Measurements from ENCODE around the gene SNORC.

The SNORC gene

DNA sequence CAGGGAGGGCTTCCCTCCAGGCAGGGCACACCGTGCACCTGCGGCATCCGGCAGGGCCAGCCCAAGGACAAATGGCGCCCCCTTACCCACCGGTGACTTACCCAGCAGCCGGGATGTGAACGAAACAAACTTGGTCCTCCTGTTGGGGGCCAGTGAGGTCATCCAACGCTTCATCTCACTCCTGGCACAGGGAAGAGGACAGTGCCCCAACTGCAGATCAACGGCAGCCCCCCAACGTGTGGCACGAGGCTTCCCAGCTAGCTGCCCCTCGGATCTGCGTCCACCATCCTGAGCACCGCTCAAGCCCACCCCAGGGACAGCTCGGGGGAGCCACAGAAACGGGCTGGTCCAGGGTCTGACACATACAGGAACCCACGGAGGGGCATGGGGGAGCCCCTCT is 12.0 kb downstream of the SNORC start:
- H3K9me2 ChIP-seq (replicated peaks; ENCODE audit: insufficient read depth, low read length) = no peaks in the 10 kb centered on the region

DNA sequence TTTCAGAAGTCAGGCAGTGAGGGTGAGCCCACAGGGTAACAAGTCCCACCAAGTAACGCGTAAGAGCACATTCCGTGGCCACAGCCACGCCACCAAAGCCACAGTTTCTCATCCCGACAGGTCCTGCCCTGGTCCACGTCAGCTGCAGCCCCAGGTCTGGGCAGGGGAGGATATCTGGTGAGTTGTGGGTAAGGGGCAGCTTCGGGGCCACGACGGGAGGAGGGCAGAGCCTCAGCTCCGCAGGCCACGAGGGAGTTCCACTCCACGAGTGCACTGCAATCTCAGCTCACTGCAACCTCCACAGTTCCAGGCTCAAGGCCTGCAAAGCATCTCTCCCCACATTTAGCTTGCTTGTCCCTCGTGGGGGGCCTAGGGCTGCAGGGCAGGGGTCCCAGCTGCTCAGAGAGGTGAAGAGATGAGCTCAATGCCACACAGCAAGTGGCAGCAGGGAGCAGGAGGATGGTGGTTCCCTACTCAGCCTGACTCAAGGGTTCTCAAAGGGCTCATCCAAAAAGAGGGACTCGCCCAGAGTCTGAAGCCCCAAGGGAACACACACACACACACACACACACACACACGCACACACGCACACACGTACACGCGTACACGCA is 12.5 kb downstream of the SNORC start:
- Histone ChIP-seq H3K4me2 (ENCODE audit: low read depth, low read length, poor library complexity, severe bottlenecking) (no peak overlapping the region), H3K9ac (ENCODE audit: low read length) (no peak overlapping the region), H3K4me3 (ENCODE audit: insufficient read depth, low read length, poor library complexity, severe bottlenecking) (no peak overlapping the region), H3K36me3 (ENCODE audit: low read length) (no peaks in the 10 kb centered on the region), H4K20me1 (ENCODE audit: low read depth, low read length) (no peaks in the 10 kb centered on the region), H3F3A (ENCODE audit: insufficient read depth) (no peaks in the 10 kb centered on the region), H3K27me3 (ENCODE audit: low read length) (no peaks in the 10 kb centered on the region), H2AFZ (ENCODE audit: low read depth, low read length, severe bottlenecking) (no peak overlapping the region), H3K79me2 (ENCODE audit: insufficient read depth, low read length) (no peaks in the 10 kb centered on the region), H3K27ac (ENCODE audit: low read depth, low read length) (no peak overlapping the region), H3K9me2 (replicated peaks; ENCODE audit: insufficient read depth, low read length) (no peaks in the 10 kb centered on the region), H3K9me3 (ENCODE audit: insufficient read depth, low read length) (no peaks in the 10 kb centered on the region)
- TF ChIP-seq EZH2phosphoT487 (conservative IDR thresholded peaks at IDR 0.05; ENCODE audit: low read length) = no peak
- TF ChIP-seq, protein P1, sequence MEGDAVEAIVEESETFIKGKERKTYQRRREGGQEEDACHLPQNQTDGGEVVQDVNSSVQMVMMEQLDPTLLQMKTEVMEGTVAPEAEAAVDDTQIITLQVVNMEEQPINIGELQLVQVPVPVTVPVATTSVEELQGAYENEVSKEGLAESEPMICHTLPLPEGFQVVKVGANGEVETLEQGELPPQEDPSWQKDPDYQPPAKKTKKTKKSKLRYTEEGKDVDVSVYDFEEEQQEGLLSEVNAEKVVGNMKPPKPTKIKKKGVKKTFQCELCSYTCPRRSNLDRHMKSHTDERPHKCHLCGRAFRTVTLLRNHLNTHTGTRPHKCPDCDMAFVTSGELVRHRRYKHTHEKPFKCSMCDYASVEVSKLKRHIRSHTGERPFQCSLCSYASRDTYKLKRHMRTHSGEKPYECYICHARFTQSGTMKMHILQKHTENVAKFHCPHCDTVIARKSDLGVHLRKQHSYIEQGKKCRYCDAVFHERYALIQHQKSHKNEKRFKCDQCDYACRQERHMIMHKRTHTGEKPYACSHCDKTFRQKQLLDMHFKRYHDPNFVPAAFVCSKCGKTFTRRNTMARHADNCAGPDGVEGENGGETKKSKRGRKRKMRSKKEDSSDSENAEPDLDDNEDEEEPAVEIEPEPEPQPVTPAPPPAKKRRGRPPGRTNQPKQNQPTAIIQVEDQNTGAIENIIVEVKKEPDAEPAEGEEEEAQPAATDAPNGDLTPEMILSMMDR (IDR thresholded peaks at IDR 0.05; ENCODE audit: insufficient read depth, low read length, poor library complexity, severe bottlenecking) = no peak

More for the DNA sequence above, 12.0 kb downstream of the SNORC start:
- Histone ChIP-seq H3K4me2 (ENCODE audit: low read depth, low read length, poor library complexity, severe bottlenecking) (no peak overlapping the region), H3K27ac (ENCODE audit: low read depth, low read length) (no peak overlapping the region), H3K9me3 (ENCODE audit: insufficient read depth, low read length) (no peaks in the 10 kb centered on the region), H3K27me3 (ENCODE audit: low read length) (no peaks in the 10 kb centered on the region), H3K9ac (ENCODE audit: low read length) (no peak overlapping the region), H2AFZ (ENCODE audit: low read depth, low read length, severe bottlenecking) (no peak overlapping the region), H3K36me3 (ENCODE audit: low read length) (no peaks in the 10 kb centered on the region), H3F3A (ENCODE audit: insufficient read depth) (no peaks in the 10 kb centered on the region), H3K4me3 (ENCODE audit: insufficient read depth, low read length, poor library complexity, severe bottlenecking) (no peak overlapping the region), H3K79me2 (ENCODE audit: insufficient read depth, low read length) (no peaks in the 10 kb centered on the region), H4K20me1 (ENCODE audit: low read depth, low read length) (no peaks in the 10 kb centered on the region)
- no peak for TF ChIP-seq EZH2phosphoT487 (conservative IDR thresholded peaks at IDR 0.05; ENCODE audit: low read length)
- TF ChIP-seq, protein P1 (IDR thresholded peaks at IDR 0.05; ENCODE audit: insufficient read depth, low read length, poor library complexity, severe bottlenecking) = no peak

- H3K4me2 ChIP-seq (ENCODE audit: low read depth, low read length, poor library complexity, severe bottlenecking) = no peak overlapping the region
- no peak for TF ChIP-seq EZH2phosphoT487 (conservative IDR thresholded peaks at IDR 0.05; ENCODE audit: low read length)
- TF ChIP-seq, protein P1 (IDR thresholded peaks at IDR 0.05; ENCODE audit: insufficient read depth, low read length, poor library complexity, severe bottlenecking) = no peak
- no peaks in the 10 kb centered on the region for H3K9me3 ChIP-seq (ENCODE audit: insufficient read depth, low read length)
- H3K9ac ChIP-seq (ENCODE audit: low read length) = no peak overlapping the region
- no peaks in the 10 kb centered on the region for H3K9me2 ChIP-seq (replicated peaks; ENCODE audit: insufficient read depth, low read length)
- H3K79me2 ChIP-seq (ENCODE audit: insufficient read depth, low read length) = no peaks in the 10 kb centered on the region
- H3K27me3 ChIP-seq (ENCODE audit: low read length) = no peaks in the 10 kb centered on the region
- H3K27ac ChIP-seq (ENCODE audit: low read depth, low read length) = no peak overlapping the region
- no peaks in the 10 kb centered on the region for H3F3A ChIP-seq (ENCODE audit: insufficient read depth)
- no peak overlapping the region for H3K4me3 ChIP-seq (ENCODE audit: insufficient read depth, low read length, poor library complexity, severe bottlenecking)
- H2AFZ ChIP-seq (ENCODE audit: low read depth, low read length, severe bottlenecking) = no peak overlapping the region
- no peaks in the 10 kb centered on the region for H3K36me3 ChIP-seq (ENCODE audit: low read length)
- no peaks in the 10 kb centered on the region for H4K20me1 ChIP-seq (ENCODE audit: low read depth, low read length)
These were observed 13.2 kb downstream of the SNORC start for GRCh38 chr2:232883116-232883721.

Data from SU-DHL-6 (cell line).